H1 (cell line): Measurements from ENCODE around the gene SF3B2. TPM values are rescaled to one million over a fixed set of nuclear protein-coding genes. Genes with fewer than 3 reads are reported as not detected.

Experiments used
- polyA plus RNA-seq, 7 experiments: library from polyadenylated mRNA; depleted of rRNA in 3 of 7; stranded (reverse) in 5 of 7; unstranded in 2 of 7; fragments of >200 nt in 5 of 7; fragments of 200-250 nt in 2 of 7; gene quantifications; 1 replicate in 5 of 7; 2 replicates in 1 of 7; 4 replicates in 1 of 7; pipeline versions ENCODE4 v1.2.1 to v1.2.3, GENCODE V29; 2011 to 2013; ENCODE audit warnings: missing spikeins in 2 of 7, mixed read lengths in 2 of 7
- total RNA-seq: library from RNA; stranded (reverse); fragmentation: NEBNext Ultra II Directional; extraction: Animal tissue kit (Norgen Biotek cat#: 25700); gene quantifications from 2 replicates; pipeline ENCODE4 v1.2.1, GENCODE V29; 2021
- TF ChIP-seq, protein P1 (sequence below): fragments of 300-600 bp; sonication (generic); IDR thresholded peaks from 2 replicates; pipeline ENCODE4 v1.7.1; 2012; ENCODE audit warnings: low read length, moderate library complexity, mild to moderate bottlenecking, inconsistent platforms; ENCODE audit not compliant: insufficient replicate concordance

Gene SF3B2
- total and polyA plus RNA-seq, 2 of the 8 experiments (the other 6 are each of a cell fraction or from before 2014, with no cell fraction given): 182 to 237 TPM

DNA sequence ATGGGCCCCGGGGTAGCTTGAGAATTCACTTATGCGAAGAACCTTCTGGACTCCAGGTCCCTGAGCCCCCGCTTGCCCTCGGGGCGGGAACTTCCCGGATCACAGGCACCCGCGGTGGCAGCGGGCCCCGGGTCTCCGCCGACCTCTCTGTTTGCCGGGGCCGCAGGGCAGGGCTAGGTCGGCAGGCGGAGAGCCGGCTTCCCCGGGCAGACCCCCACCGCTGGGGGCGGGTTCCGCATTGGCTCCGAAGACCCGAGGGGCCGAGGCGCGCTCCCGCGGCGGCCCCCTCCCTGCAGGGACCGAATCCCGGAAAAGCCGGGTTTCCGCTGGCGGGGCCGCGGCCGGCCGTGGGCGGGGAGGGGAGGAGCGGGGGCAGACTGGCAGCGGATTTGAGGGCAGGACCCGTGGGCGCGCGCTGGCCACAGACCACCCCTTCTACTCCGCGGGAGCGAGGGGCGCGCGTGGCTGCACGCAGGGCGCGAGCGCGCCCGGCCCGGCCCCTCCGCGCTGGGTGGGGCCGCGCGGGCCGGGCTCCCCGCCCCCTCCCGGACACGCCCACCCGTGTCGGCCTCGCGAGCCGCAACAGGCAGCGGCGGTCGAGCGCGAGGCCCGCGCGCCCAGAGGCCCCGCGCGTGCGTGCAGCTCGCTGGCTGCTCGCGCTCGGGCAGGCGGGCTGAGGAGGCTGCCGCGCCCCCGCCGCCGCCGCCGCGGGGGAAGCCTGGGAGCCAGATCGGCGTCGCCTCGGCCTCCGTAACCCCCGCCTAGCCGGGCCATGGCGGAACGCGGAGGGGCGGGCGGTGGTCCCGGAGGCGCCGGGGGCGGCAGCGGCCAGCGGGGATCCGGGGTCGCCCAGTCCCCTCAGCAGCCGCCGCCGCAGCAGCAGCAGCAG is 17.8 kb downstream of the SF3B2 start, which contains the start of gene PACS1 (continued):
- TF ChIP-seq, protein P1, sequence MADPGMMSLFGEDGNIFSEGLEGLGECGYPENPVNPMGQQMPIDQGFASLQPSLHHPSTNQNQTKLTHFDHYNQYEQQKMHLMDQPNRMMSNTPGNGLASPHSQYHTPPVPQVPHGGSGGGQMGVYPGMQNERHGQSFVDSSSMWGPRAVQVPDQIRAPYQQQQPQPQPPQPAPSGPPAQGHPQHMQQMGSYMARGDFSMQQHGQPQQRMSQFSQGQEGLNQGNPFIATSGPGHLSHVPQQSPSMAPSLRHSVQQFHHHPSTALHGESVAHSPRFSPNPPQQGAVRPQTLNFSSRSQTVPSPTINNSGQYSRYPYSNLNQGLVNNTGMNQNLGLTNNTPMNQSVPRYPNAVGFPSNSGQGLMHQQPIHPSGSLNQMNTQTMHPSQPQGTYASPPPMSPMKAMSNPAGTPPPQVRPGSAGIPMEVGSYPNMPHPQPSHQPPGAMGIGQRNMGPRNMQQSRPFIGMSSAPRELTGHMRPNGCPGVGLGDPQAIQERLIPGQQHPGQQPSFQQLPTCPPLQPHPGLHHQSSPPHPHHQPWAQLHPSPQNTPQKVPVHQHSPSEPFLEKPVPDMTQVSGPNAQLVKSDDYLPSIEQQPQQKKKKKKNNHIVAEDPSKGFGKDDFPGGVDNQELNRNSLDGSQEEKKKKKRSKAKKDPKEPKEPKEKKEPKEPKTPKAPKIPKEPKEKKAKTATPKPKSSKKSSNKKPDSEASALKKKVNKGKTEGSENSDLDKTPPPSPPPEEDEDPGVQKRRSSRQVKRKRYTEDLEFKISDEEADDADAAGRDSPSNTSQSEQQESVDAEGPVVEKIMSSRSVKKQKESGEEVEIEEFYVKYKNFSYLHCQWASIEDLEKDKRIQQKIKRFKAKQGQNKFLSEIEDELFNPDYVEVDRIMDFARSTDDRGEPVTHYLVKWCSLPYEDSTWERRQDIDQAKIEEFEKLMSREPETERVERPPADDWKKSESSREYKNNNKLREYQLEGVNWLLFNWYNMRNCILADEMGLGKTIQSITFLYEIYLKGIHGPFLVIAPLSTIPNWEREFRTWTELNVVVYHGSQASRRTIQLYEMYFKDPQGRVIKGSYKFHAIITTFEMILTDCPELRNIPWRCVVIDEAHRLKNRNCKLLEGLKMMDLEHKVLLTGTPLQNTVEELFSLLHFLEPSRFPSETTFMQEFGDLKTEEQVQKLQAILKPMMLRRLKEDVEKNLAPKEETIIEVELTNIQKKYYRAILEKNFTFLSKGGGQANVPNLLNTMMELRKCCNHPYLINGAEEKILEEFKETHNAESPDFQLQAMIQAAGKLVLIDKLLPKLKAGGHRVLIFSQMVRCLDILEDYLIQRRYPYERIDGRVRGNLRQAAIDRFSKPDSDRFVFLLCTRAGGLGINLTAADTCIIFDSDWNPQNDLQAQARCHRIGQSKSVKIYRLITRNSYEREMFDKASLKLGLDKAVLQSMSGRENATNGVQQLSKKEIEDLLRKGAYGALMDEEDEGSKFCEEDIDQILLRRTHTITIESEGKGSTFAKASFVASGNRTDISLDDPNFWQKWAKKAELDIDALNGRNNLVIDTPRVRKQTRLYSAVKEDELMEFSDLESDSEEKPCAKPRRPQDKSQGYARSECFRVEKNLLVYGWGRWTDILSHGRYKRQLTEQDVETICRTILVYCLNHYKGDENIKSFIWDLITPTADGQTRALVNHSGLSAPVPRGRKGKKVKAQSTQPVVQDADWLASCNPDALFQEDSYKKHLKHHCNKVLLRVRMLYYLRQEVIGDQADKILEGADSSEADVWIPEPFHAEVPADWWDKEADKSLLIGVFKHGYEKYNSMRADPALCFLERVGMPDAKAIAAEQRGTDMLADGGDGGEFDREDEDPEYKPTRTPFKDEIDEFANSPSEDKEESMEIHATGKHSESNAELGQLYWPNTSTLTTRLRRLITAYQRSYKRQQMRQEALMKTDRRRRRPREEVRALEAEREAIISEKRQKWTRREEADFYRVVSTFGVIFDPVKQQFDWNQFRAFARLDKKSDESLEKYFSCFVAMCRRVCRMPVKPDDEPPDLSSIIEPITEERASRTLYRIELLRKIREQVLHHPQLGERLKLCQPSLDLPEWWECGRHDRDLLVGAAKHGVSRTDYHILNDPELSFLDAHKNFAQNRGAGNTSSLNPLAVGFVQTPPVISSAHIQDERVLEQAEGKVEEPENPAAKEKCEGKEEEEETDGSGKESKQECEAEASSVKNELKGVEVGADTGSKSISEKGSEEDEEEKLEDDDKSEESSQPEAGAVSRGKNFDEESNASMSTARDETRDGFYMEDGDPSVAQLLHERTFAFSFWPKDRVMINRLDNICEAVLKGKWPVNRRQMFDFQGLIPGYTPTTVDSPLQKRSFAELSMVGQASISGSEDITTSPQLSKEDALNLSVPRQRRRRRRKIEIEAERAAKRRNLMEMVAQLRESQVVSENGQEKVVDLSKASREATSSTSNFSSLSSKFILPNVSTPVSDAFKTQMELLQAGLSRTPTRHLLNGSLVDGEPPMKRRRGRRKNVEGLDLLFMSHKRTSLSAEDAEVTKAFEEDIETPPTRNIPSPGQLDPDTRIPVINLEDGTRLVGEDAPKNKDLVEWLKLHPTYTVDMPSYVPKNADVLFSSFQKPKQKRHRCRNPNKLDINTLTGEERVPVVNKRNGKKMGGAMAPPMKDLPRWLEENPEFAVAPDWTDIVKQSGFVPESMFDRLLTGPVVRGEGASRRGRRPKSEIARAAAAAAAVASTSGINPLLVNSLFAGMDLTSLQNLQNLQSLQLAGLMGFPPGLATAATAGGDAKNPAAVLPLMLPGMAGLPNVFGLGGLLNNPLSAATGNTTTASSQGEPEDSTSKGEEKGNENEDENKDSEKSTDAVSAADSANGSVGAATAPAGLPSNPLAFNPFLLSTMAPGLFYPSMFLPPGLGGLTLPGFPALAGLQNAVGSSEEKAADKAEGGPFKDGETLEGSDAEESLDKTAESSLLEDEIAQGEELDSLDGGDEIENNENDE: no peak
